B cell (primary cell): Measurements from ENCODE around the gene CPS1.

Experiments used
- EZH2 ChIP-seq: IDR thresholded peaks from 2 replicates; pipeline ENCODE4 v1.6.1; 2012; ENCODE audit warnings: borderline replicate concordance, low read depth, mild to moderate bottlenecking, moderate library complexity, low read length; ENCODE audit not compliant: insufficient read depth, poor library complexity, severe bottlenecking
- TF ChIP-seq, protein P1 (sequence below): fragments of 200-600 bp; IDR thresholded peaks from one replicate; pipeline ENCODE4 v1.8.0; 2022; ENCODE audit warnings: antibody characterized with exemption, mild to moderate bottlenecking

DNA sequence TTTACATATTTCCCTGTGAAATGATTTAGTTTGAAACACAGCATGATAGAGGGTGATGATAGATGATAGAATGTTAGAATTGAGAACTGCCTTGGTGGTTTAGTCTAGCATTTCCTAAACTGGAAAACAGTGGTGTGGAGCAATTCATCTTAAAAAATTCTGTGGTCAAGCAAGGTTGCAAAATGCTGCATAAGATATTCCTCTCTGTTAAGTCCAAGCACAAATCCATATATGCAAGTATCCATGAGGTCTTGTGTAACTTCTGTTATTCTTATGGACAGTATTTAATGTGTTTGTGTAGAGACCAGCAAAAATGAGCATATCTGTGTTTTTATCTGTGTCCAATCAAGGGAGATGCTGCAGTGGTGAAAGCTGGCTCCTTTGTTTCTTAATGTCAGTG, 30.0 kb downstream of the CPS1 start:
- TF ChIP-seq, protein P1, sequence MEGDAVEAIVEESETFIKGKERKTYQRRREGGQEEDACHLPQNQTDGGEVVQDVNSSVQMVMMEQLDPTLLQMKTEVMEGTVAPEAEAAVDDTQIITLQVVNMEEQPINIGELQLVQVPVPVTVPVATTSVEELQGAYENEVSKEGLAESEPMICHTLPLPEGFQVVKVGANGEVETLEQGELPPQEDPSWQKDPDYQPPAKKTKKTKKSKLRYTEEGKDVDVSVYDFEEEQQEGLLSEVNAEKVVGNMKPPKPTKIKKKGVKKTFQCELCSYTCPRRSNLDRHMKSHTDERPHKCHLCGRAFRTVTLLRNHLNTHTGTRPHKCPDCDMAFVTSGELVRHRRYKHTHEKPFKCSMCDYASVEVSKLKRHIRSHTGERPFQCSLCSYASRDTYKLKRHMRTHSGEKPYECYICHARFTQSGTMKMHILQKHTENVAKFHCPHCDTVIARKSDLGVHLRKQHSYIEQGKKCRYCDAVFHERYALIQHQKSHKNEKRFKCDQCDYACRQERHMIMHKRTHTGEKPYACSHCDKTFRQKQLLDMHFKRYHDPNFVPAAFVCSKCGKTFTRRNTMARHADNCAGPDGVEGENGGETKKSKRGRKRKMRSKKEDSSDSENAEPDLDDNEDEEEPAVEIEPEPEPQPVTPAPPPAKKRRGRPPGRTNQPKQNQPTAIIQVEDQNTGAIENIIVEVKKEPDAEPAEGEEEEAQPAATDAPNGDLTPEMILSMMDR: no peak
- no peak for TF ChIP-seq EZH2
